SW480 (cell line): ENCODE data around the gene KMT2B.

ENCODE experiments used
- DNase-seq: peaks from one replicate; pipeline ENCODE4 v3.0.0-alpha.2; 2016; ENCODE audit warnings: low spot score

KMT2B gene

DNA sequence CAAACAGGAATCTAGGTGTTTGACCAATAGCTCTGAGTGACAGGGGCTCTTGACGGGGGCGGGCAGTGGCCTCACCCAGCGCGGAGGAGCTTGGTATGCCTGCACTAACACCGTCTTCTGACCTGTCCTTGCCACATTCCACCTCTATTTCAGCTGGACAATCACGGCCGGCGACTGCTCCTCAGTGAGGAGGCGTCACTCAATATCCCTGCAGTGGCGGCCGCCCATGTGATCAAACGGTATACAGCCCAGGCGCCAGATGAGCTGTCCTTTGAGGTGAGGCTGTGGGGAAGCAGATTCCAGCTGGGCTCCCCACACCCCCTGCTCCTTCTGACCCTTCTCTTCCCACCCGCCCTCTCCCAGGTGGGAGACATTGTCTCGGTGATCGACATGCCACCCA is 62.3 kb downstream of the KMT2B start:
- no peak for DNase-seq

DNA sequence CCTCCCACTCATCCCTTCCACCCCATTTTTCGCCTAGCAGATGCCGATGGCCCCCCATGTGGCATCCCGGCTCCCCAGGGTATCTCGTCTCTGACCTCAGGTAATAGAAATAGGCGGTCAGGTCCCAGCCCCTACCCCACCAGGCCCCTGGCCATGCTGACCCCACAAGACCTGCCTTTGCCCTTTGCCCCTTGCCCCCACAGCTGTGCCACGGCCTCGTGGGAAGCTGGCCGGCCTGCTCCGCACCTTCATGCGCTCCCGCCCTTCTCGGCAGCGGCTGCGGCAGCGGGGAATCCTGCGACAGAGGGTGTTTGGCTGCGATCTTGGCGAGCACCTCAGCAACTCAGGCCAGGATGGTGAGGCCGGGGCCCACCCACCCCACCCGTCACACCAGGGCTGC is 62.9 kb downstream of the KMT2B start:
- no peak for DNase-seq

DNA sequence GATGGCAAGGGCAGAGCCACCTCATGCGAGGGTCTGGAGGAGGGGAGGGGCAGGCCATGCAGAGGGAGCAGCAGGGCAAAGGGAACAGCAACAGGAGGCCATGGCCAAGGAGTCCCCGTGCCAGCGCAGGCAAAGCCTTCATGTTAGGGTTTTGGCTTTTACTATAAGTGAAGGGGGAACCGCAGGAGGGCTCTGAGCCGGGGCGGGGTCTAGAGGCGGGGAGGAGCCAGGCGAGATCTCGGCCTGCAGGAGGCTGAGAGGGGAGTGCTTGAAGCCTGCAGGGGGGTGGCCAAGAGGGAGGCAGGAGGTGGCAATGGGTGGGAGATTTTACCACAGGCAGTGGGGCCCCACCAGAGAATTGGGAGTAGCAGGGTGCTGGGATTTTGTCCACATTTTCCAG is 63.8 kb downstream of the KMT2B start:
- DNase-seq, result no peak

DNA sequence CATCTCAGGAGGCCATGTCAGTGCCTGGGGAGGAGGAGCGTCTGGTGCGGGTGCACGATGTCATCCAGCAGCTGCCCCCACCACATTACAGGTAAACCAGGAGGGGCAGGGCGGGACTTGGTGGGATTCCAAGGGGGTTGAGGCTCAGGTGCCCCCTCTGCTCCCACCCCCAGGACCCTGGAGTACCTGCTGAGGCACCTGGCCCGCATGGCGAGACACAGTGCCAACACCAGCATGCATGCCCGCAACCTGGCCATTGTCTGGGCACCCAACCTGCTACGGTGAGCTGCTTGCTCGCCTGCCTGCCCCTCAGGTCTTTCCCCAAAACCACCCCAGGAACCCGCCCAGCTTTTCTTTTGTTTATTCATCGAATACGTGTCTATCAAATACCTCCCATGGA is 64.8 kb downstream of the KMT2B start:
- no peak for DNase-seq

DNA sequence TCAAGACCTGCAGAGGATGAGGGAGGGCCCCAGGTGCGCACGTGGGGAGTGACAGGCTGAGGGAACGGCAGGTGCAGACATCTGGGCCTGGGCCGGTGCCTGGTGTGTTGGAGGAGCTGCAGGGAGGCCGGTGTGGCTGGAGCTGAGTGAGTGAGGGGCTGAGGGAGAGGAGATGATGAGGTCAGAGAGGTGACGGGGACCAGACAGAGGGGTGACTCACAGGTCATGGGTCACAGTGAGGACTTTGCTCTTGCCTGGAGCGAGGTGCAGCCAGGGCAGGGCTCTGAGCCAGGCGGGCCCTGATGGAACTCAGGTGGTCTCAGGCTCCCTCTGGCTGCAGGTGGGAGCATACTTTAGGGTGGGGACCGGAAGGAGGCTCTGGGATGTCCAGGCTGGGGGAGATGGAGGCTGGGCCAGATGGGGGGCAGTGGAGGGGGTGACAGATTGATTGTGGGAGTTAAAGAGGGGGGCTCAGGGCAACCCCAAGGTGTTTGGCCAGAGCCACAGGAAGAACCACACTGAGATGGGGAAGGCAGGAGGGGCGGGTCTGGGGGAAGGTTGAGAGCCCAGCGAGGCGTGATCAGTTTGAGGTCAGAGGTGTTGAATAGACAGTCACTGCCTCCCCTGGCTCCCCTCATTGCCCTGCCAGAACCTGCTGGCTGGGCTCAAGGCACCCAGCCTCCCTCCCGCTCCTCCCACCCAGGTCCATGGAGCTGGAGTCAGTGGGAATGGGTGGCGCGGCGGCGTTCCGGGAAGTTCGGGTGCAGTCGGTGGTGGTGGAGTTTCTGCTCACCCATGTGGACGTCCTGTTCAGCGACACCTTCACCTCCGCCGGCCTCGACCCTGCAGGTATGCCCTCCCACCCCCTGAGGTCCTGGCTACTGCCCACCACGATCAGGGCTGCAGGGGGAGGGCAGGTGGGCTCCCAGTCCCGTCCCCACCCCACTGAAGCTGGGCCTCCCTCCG is 65.9 kb downstream of the KMT2B start:
- no peak for DNase-seq

DNA sequence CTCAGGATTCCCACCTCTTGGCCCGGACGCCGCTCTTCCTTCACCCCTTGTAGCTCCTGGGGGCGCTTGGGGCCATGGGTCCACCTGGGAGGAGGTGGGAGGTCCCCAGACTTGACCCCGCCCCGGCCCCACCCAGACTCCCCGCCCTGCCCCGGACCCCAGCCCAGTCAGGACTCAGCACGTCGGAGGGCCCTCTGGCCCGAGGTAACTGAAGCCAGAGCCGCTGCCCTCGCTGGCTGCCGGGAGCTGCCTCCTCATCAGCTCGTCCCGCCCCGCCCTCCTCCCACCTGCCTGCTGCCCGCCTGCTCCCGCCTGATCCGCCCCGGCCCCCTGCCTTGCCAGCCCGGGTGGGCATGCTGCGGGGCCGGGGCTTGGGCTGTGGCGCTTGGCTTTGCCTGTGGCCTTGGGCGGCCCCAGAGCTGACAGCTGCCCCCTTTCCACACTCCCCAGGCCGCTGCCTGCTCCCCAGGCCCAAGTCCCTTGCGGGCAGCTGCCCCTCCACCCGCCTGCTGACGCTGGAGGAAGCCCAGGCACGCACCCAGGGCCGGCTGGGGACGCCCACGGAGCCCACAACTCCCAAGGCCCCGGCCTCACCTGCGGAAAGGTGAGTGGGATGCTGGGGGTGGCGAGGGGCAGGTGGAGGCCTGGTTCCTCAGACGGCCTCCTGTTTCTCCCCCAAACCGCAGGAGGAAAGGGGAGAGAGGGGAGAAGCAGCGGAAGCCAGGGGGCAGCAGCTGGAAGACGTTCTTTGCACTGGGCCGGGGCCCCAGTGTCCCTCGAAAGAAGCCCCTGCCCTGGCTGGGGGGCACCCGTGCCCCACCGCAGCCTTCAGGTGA is 66.9 kb downstream of the KMT2B start:
- DNase-seq, result no peak

DNA sequence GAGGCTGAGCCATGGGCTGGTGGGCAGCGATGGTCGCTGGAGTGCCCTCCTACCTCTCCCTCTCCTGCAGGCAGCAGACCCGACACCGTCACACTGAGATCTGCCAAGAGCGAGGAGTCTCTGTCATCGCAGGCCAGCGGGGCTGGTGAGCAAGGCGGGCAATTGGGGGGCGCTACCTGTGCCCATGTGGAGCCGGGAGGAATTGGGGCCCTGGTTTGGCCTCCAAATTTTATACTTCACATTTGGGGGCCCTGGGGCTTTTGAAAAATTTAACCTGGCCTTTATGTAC is 67.5 kb downstream of the KMT2B start:
- no peak for DNase-seq

DNA sequence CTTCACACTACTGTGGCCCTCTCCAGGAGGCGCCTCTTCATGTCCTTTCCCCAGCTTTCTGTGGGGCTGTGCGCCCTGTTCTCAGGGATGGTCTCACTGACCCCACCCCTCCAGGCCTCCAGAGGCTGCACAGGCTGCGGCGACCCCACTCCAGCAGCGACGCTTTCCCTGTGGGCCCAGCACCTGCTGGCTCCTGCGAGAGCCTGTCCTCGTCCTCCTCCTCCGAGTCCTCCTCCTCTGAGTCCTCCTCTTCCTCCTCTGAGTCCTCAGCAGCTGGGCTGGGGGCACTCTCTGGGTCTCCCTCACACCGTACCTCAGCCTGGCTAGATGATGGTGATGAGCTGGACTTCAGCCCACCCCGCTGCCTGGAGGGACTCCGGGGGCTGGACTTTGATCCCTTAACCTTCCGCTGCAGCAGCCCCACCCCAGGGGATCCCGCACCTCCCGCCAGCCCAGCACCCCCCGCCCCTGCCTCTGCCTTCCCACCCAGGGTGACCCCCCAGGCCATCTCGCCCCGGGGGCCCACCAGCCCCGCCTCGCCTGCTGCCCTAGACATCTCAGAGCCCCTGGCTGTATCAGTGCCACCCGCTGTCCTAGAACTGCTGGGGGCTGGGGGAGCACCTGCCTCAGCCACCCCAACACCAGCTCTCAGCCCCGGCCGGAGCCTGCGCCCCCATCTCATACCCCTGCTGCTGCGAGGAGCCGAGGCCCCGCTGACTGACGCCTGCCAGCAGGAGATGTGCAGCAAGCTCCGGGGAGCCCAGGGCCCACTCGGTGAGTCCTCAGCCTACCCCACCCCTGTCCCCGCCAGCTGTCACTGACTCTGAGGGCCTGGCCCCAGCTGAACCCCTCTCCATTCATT is 68.7 kb downstream of the KMT2B start:
- DNase-seq, result no peak

DNA sequence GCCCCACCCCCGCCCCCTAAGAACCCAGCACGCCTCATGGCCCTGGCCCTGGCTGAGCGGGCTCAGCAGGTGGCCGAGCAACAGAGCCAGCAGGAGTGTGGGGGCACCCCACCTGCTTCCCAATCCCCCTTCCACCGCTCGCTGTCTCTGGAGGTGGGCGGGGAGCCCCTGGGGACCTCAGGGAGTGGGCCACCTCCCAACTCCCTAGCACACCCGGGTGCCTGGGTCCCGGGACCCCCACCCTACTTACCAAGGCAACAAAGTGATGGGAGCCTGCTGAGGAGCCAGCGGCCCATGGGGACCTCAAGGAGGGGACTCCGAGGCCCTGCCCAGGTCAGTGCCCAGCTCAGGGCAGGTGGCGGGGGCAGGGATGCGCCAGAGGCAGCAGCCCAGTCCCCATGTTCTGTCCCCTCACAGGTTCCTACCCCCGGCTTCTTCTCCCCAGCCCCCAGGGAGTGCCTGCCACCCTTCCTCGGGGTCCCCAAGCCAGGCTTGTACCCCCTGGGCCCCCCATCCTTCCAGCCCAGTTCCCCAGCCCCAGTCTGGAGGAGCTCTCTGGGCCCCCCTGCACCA is 69.5 kb downstream of the KMT2B start:
- DNase-seq, result no peak
